Measurements from ENCODE around the gene RFNG. TPM values are rescaled to one million over a fixed set of nuclear protein-coding genes. Genes with fewer than 3 reads are reported as not detected.

Gene RFNG
- total RNA-seq, 1 donor = 46.3 TPM

DNA sequence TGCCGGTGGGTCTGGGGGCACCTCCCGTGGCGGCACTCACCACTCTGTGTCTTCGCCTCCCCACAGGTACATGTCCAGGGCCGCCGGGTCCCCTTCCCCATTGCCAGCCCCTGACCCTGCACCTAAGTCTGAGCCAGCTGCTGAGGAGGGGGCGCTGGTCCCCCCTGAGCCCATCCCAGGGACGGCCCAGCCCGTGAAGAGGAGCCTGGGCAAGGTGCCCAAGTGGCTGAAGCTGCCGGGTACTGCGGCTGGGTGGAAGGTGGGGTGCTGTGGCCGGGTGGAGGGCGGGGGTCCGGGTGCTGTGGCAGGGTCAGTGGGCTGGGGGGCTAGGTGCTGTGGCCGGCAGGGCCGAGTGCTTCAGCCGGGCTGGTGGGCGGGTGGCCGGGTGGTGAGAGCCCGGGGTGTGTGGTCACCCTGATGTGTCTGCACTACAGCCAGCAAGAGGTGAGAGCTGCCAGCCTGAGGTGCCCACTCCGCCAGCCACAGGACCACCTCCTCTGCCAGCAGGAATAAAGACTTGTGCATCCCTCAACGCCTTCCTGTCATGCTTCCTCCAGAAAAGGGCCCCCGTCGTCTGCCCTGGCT, 34.6 kb downstream of the RFNG start:
- Histone ChIP-seq H2AFZ (ENCODE audit: low read length) (no peak overlapping the region), H3K79me2 (ENCODE audit: insufficient read depth, low read length) (peaks cover 2% of the 10 kb centered on the region), H3K36me3 (ENCODE audit: insufficient read depth, low read length) (no peaks in the 10 kb centered on the region), H3K27me3 (ENCODE audit: insufficient read depth, low read length) (no peaks in the 10 kb centered on the region), H4K20me1 (ENCODE audit: insufficient read depth, low read length) (peaks cover 24% of the 10 kb centered on the region), H3K4me1 (ENCODE audit: insufficient read depth, low read length) (peaks cover 9% of the 10 kb centered on the region), H3K4me2 (ENCODE audit: insufficient read depth, low read length) (no peak overlapping the region), H3K9me3 (ENCODE audit: low read depth, low read length) (no peaks in the 10 kb centered on the region), H3K27ac (ENCODE audit: low read depth, low read length) (no peak overlapping the region), H3K4me3 (ENCODE audit: insufficient read depth, low read length) (no peak overlapping the region)
- no peak for TF ChIP-seq CTCF (IDR thresholded peaks at IDR 0.05; ENCODE audit: extremely low read depth, low read depth, low read length)
- DNase-seq (ENCODE audit: insufficient read length, low spot score, missing footprints) = no peak

- Histone ChIP-seq H3K79me2 (ENCODE audit: insufficient read depth, low read length) (no peaks in the 10 kb centered on the region), H3K36me3 (ENCODE audit: insufficient read depth, low read length) (no peaks in the 10 kb centered on the region), H3K27me3 (ENCODE audit: insufficient read depth, low read length) (no peaks in the 10 kb centered on the region), H3K9me3 (ENCODE audit: low read depth, low read length) (no peaks in the 10 kb centered on the region), H3K4me2 (ENCODE audit: insufficient read depth, low read length) (no peak overlapping the region), H4K20me1 (ENCODE audit: insufficient read depth, low read length) (peaks cover 17% of the 10 kb centered on the region), H3K27ac (ENCODE audit: low read depth, low read length) (no peak overlapping the region), H3K4me3 (ENCODE audit: insufficient read depth, low read length) (no peak overlapping the region), H3K4me1 (ENCODE audit: insufficient read depth, low read length) (peaks cover 2% of the 10 kb centered on the region), H2AFZ (ENCODE audit: low read length) (no peak overlapping the region)
- TF ChIP-seq CTCF (IDR thresholded peaks at IDR 0.05; ENCODE audit: extremely low read depth, low read depth, low read length) = no peak
- peak; percentile 85 for DNase-seq (ENCODE audit: insufficient read length, low spot score, missing footprints)
Measured at GRCh38 chr17:82016061-82016874, 35.3 kb downstream of the RFNG start.

DNA sequence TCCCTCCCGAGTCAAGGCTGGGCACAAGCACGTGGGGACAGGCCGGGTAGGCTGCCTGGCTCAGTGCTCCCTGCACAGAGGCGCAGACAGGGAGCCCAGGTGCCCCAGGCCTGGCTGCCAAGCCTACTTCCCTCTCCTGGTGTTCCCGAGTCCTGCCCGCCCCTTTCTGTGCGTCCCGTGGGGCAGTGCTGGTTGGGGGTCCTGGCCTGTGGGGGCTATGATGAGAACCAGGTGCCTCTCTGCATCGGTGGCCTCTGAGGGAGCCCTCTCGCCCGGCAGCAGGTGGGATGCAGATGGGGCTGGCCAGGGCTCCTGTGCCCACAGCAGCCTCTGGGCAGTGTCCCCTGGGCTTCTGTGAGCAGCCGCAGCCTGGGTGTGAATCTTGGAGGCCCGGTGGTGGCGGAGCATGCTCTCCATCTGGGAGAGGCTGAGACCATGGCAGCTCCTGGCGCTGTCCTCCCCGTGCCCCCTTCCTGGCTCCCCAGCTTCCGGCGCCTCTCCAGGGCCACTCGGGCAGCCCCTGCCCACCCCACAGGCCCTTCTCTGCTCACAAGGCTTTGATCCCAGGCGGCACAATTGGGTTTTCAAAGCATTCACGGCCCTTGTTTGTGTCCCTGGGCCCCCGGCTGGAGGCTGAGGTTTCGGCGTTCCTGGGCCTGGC, 36.2 kb downstream of the RFNG start:
- Histone ChIP-seq H3K4me3 (ENCODE audit: insufficient read depth, low read length) (no peak overlapping the region), H3K9me3 (ENCODE audit: low read depth, low read length) (no peaks in the 10 kb centered on the region), H2AFZ (ENCODE audit: low read length) (no peak overlapping the region), H3K4me2 (ENCODE audit: insufficient read depth, low read length) (no peak overlapping the region), H3K27me3 (ENCODE audit: insufficient read depth, low read length) (no peaks in the 10 kb centered on the region), H3K27ac (ENCODE audit: low read depth, low read length) (no peak overlapping the region), H3K4me1 (ENCODE audit: insufficient read depth, low read length) (no peaks in the 10 kb centered on the region), H4K20me1 (ENCODE audit: insufficient read depth, low read length) (peaks cover 9% of the 10 kb centered on the region), H3K36me3 (ENCODE audit: insufficient read depth, low read length) (no peaks in the 10 kb centered on the region), H3K79me2 (ENCODE audit: insufficient read depth, low read length) (no peaks in the 10 kb centered on the region)
- TF ChIP-seq CTCF (IDR thresholded peaks at IDR 0.05; ENCODE audit: extremely low read depth, low read depth, low read length) = no peak
- DNase-seq (ENCODE audit: insufficient read length, low spot score, missing footprints) = peak; percentile 82

DNA sequence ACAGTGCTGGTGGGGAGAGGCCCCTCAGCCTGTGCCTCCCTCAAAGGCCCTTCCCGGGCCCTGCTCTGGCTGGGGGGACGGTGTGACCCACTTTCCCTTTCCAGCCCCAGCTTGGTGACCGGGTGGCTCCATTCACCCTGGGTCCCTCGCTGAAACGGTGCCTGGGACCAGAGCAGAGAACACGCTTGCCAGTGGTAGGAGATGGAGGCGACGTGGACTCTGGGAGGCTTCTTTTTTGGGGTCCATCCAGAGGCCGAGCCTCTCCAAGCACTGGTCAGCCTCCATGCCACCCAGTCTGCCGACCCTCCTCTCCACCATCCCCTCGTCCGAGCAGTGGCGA, 36.7 kb downstream of the RFNG start:
- no peak for TF ChIP-seq CTCF (IDR thresholded peaks at IDR 0.05; ENCODE audit: extremely low read depth, low read depth, low read length)
- H3K4me3 ChIP-seq (ENCODE audit: insufficient read depth, low read length) = no peak overlapping the region
- no peak overlapping the region for H2AFZ ChIP-seq (ENCODE audit: low read length)
- H3K27ac ChIP-seq (ENCODE audit: low read depth, low read length) = no peak overlapping the region
- no peaks in the 10 kb centered on the region for H3K4me1 ChIP-seq (ENCODE audit: insufficient read depth, low read length)
- no peaks in the 10 kb centered on the region for H3K36me3 ChIP-seq (ENCODE audit: insufficient read depth, low read length)
- DNase-seq (ENCODE audit: insufficient read length, low spot score, missing footprints) = peak; percentile 91
- peaks cover 4% of the 10 kb centered on the region for H4K20me1 ChIP-seq (ENCODE audit: insufficient read depth, low read length)
- no peaks in the 10 kb centered on the region for H3K79me2 ChIP-seq (ENCODE audit: insufficient read depth, low read length)
- H3K4me2 ChIP-seq (ENCODE audit: insufficient read depth, low read length) = no peak overlapping the region
- H3K9me3 ChIP-seq (ENCODE audit: low read depth, low read length) = no peaks in the 10 kb centered on the region
- H3K27me3 ChIP-seq (ENCODE audit: insufficient read depth, low read length) = no peaks in the 10 kb centered on the region
